Sigmoid colon (tissue), 7 donors: ENCODE results near the gene CRY2. TPM values are rescaled to one million over a fixed set of nuclear protein-coding genes. Genes with fewer than 3 reads are reported as not detected.

Experiments
- DNase-seq: peaks from one replicate; pipeline ENCODE4 v3.0.0-alpha.2; 2019
- H3K27ac ChIP-seq, 4 donors: fragments of 200-600 bp; sonication (generic); one replicate each; pipeline ENCODE4 v1.5.1; 2016 to 2019; ENCODE audit warnings: mild to moderate bottlenecking in 1 of 4
- H3K27me3 ChIP-seq, 3 donors: fragments of 200-600 bp; sonication (generic); one replicate each; pipeline ENCODE4 v1.5.1; 2019; ENCODE audit warnings: mild to moderate bottlenecking in 1 of 3
- H3K36me3 ChIP-seq, 4 donors: fragments of 200-600 bp; sonication (generic); one replicate each; pipeline ENCODE4 v1.5.1; 2016 to 2019
- H3K4me1 ChIP-seq, 4 donors: fragments of 200-600 bp; sonication (generic); one replicate each; pipeline ENCODE4 v1.5.1; 2017 to 2019
- H3K4me3 ChIP-seq, 4 donors: fragments of 200-600 bp; sonication (generic); one replicate each; pipeline ENCODE4 v1.5.1; 2017 to 2019; ENCODE audit warnings: mild to moderate bottlenecking in 2 of 4, moderate library complexity in 1 of 4
- H3K9me3 ChIP-seq, 4 donors: fragments of 200-600 bp in 3 of 4; sonication (generic) in 3 of 4; one replicate each; pipeline versions ENCODE4 v1.5.1 to v1.6.1; 2013 to 2019
- EP300 ChIP-seq, 4 donors: sonication (generic); formaldehyde crosslinking; IDR thresholded peaks; one replicate each; pipeline ENCODE4 v1.6.1; 2017; ENCODE audit warnings: antibody characterized with exemption in 4 of 4
- POLR2A ChIP-seq, 2 donors: fragments of 450-650 bp; IDR thresholded peaks; one replicate each; pipeline ENCODE4 v1.6.1; 2016; ENCODE audit warnings: antibody characterized with exemption in 2 of 2, mild to moderate bottlenecking in 2 of 2, moderate library complexity in 2 of 2
- POLR2AphosphoS5 ChIP-seq, 4 donors: sonication (generic); formaldehyde crosslinking; IDR thresholded peaks; one replicate each; pipeline ENCODE4 v1.6.1; 2017; ENCODE audit warnings: antibody characterized with exemption in 4 of 4
- WGBS, 2 donors: extraction: QIAGEN DNeasy Blood & Tissue Kit; methylation state at CpG; one replicate each; pipeline ENCODE4 v1.1.7; 2013; 5-methylcytosine and 5-hydroxymethylcytosine counted together
- intact Hi-C: fragments of 100-400 bp; cut with DNase I; formaldehyde crosslinking; loops from one replicate; pipeline ENCODE4 v1.15.1; 2023
- polyA plus RNA-seq, 3 donors: library from polyadenylated mRNA; stranded (reverse); fragments of 200-250 nt; gene quantifications; one replicate each; pipeline ENCODE4 v1.2.3, GENCODE V29; 2013
- total RNA-seq, 4 donors: library from RNA; depleted of rRNA; stranded (reverse); fragments of >200 nt; gene quantifications; one replicate each; pipeline ENCODE4 v1.1.0, GENCODE V29; 2016
- TF ChIP-seq, protein P1 (sequence below), 4 experiments: fragments of 450-650 bp in 3 of 4; fragments of 200-600 bp in 1 of 4; IDR thresholded peaks; one replicate each; pipeline ENCODE4 v1.5.1; 2016 to 2019; ENCODE audit warnings: antibody characterized with exemption in 4 of 4, mild to moderate bottlenecking in 3 of 4, moderate library complexity in 2 of 4
- donor health status: healthy with polysubstance abuse.
- donor health status: Bipolar disorder and iron deficiency.
- donor health status: healthy.

The CRY2 gene
- total and polyA plus RNA-seq, 7 donors = 5.3 to 49.3 (median 27.5) TPM

- Histone ChIP-seq H3K4me3 (no peak overlapping the region), H3K36me3 (no peaks in the 10 kb centered on the region), H3K4me1 (no peaks in the 10 kb centered on the region), H3K27me3 (no peaks in the 10 kb centered on the region), H3K9me3 (no peaks in the 10 kb centered on the region), H3K27ac (no peak overlapping the region)
- WGBS, 2 donors = 92 to 93% methylated on average over 2 of the region's 2 CpGs
- TF ChIP-seq EP300 (IDR thresholded peaks at IDR 0.05) (no peak), POLR2AphosphoS5 (IDR thresholded peaks at IDR 0.05) (no peak), POLR2A (IDR thresholded peaks at IDR 0.05) (no peak)
- TF ChIP-seq, protein P1, sequence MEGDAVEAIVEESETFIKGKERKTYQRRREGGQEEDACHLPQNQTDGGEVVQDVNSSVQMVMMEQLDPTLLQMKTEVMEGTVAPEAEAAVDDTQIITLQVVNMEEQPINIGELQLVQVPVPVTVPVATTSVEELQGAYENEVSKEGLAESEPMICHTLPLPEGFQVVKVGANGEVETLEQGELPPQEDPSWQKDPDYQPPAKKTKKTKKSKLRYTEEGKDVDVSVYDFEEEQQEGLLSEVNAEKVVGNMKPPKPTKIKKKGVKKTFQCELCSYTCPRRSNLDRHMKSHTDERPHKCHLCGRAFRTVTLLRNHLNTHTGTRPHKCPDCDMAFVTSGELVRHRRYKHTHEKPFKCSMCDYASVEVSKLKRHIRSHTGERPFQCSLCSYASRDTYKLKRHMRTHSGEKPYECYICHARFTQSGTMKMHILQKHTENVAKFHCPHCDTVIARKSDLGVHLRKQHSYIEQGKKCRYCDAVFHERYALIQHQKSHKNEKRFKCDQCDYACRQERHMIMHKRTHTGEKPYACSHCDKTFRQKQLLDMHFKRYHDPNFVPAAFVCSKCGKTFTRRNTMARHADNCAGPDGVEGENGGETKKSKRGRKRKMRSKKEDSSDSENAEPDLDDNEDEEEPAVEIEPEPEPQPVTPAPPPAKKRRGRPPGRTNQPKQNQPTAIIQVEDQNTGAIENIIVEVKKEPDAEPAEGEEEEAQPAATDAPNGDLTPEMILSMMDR (IDR thresholded peaks at IDR 0.05) = no peak
- intact Hi-C loops = no loop called here
- DNase-seq = no peak
These were observed 16.7 kb upstream of the CRY2 start for GRCh38 chr11:45830596-45830995.

- H3K27me3 ChIP-seq = no peaks in the 10 kb centered on the region
- H3K4me3 ChIP-seq = no peak overlapping the region
- H3K4me1 ChIP-seq = no peaks in the 10 kb centered on the region
- H3K36me3 ChIP-seq = no peaks in the 10 kb centered on the region
- intact Hi-C loops = no loop called here
- WGBS, 2 donors = 88 to 89% methylated on average over 9 of the region's 9 CpGs
- no peak for DNase-seq
- no peak overlapping the region for H3K27ac ChIP-seq
- H3K9me3 ChIP-seq = no peaks in the 10 kb centered on the region
- TF ChIP-seq POLR2AphosphoS5 (IDR thresholded peaks at IDR 0.05) (no peak), EP300 (IDR thresholded peaks at IDR 0.05) (no peak), POLR2A (IDR thresholded peaks at IDR 0.05) (no peak)
- TF ChIP-seq, protein P1 (IDR thresholded peaks at IDR 0.05) = no peak
These were observed 14.3 kb upstream of the CRY2 start for GRCh38 chr11:45832811-45833441.

DNA sequence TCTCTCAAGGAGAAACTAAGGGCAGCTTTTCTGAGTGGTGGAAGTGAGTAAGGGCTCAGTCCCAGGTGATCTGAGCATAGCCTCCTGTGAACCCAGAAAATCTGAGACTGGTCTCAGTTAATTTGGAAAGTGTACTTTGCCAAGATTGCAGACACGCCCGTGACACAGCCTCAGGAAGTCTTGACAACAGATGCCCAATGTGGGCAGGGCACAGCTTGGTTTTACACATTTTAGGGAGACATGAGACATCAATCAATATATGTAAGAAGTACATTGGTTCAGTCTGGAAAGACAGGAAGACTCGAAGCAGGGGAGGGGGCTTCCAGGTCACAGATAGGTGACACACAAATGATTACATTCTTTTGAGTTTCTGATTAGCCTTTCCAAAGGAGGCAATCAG is 13.5 kb upstream of the CRY2 start:
- H3K4me1 ChIP-seq = no peaks in the 10 kb centered on the region
- intact Hi-C loops = no loop called here
- H3K36me3 ChIP-seq = no peaks in the 10 kb centered on the region
- no peaks in the 10 kb centered on the region for H3K9me3 ChIP-seq
- 25 to 56% methylated on average over 3 of the region's 3 CpGs for WGBS, 2 donors
- no peaks in the 10 kb centered on the region for H3K27me3 ChIP-seq
- no peak for DNase-seq
- H3K27ac ChIP-seq = no peak overlapping the region
- TF ChIP-seq POLR2A (IDR thresholded peaks at IDR 0.05) (no peak), EP300 (IDR thresholded peaks at IDR 0.05) (no peak), POLR2AphosphoS5 (IDR thresholded peaks at IDR 0.05) (no peak)
- TF ChIP-seq, protein P1 (IDR thresholded peaks at IDR 0.05) = no peak
- H3K4me3 ChIP-seq = no peak overlapping the region

GRCh38 chr11:45834298-45834756 is 12.9 kb upstream of the CRY2 start:
- intact Hi-C loops = no loop called here

More at GRCh38 chr11:45834298-45834756, 12.9 kb upstream of the CRY2 start:
- no peaks in the 10 kb centered on the region for H3K36me3 ChIP-seq
- no peak for TF ChIP-seq POLR2A (IDR thresholded peaks at IDR 0.05)
- TF ChIP-seq EP300 (IDR thresholded peaks at IDR 0.05) = no peak
- no peak for TF ChIP-seq POLR2AphosphoS5 (IDR thresholded peaks at IDR 0.05)
- TF ChIP-seq, protein P1 (IDR thresholded peaks at IDR 0.05) = no peak
- H3K27ac ChIP-seq = no peak overlapping the region
- no peaks in the 10 kb centered on the region for H3K27me3 ChIP-seq
- WGBS, 2 donors = 57 to 61% methylated on average over 4 of the region's 4 CpGs
- DNase-seq = no peak
- H3K4me3 ChIP-seq = no peak overlapping the region
- no peaks in the 10 kb centered on the region for H3K4me1 ChIP-seq
- no peaks in the 10 kb centered on the region for H3K9me3 ChIP-seq
